H1 (cell line): ENCODE results near the gene MT1B. TPM values are rescaled to one million over a fixed set of nuclear protein-coding genes. Genes with fewer than 3 reads are reported as not detected.

Source experiments
- CTCF ChIA-PET: fragments of 300-600 bp; sonication (Branson Sonifier 250); formaldehyde crosslinking; loops from one replicate; lab custom pipeline; 2021; ENCODE audit not compliant: partially characterized antibody; lab: Charles Lee
- POLR2A ChIA-PET: fragments of 300-600 bp; sonication (Branson Sonifier 250); formaldehyde crosslinking; loops from one replicate; lab custom pipeline; 2021; ENCODE audit warnings: inconsistent platforms; ENCODE audit not compliant: partially characterized antibody; lab: Charles Lee
- DNase-seq, 2 experiments: peaks; one replicate each; pipeline versions ENCODE4 v3.0.0 to v3.0.0-alpha.2; 2010 to 2022; ENCODE audit warnings: low spot score in 2 of 2, low read depth in 1 of 2, mixed read lengths in 1 of 2
- FAIRE-seq: peaks from 2 replicates; lab custom pipeline; 2011; peaks lifted over from hg19 to GRCh38; lab: Jason Lieb, UNC
- H2AFZ ChIP-seq: 2 replicates; pipeline ENCODE4 v1.8.1; 2012; ENCODE audit warnings: low read length, inconsistent platforms
- H2AK5ac ChIP-seq: 2 replicates; pipeline ENCODE4 v1.6.1; 2013; ENCODE audit warnings: low read depth, low read length
- H2BK120ac ChIP-seq: replicated peaks from 2 replicates; pipeline ENCODE3; 2013; ENCODE audit warnings: low read depth, low read length, inconsistent platforms
- H2BK12ac ChIP-seq: 2 replicates; pipeline ENCODE4 v1.6.1; 2013; ENCODE audit warnings: low read depth, low read length
- H2BK15ac ChIP-seq: 2 replicates; pipeline ENCODE4 v1.6.1; 2013; ENCODE audit warnings: low read length
- H2BK20ac ChIP-seq: 2 replicates; pipeline ENCODE4 v1.6.1; 2013; ENCODE audit warnings: low read length
- H2BK5ac ChIP-seq: 2 replicates; pipeline ENCODE4 v1.6.1; 2013; ENCODE audit warnings: low read depth, low read length
- H3K14ac ChIP-seq: 2 replicates; pipeline ENCODE4 v1.6.1; 2013; ENCODE audit warnings: inconsistent platforms; ENCODE audit not compliant: insufficient read length
- H3K18ac ChIP-seq: 2 replicates; pipeline ENCODE4 v1.6.1; 2013; ENCODE audit warnings: low read length; ENCODE audit errors: extremely low read depth
- H3K23ac ChIP-seq: 2 replicates; pipeline ENCODE4 v1.6.1; 2013; ENCODE audit warnings: inconsistent platforms; ENCODE audit not compliant: insufficient read length
- H3K23me2 ChIP-seq: 2 replicates; pipeline ENCODE4 v1.6.1; 2013; ENCODE audit warnings: low read depth, low read length
- H3K27ac ChIP-seq: 2 replicates; pipeline ENCODE4 v1.6.1; 2011; ENCODE audit warnings: low read depth, low read length, inconsistent platforms
- H3K27me3 ChIP-seq, 4 experiments: replicated peaks in 1 of 4; 1 replicate in 1 of 4; 2 replicates in 3 of 4; pipeline versions ENCODE4 v1.6.1 to v1.8.1; 2011 to 2013; ENCODE audit warnings: low read length in 3 of 4, mild to moderate bottlenecking in 3 of 4, inconsistent platforms in 2 of 4, mixed read lengths in 2 of 4, moderate library complexity in 1 of 4; ENCODE audit not compliant: control insufficient read depth in 3 of 4, insufficient read depth in 3 of 4; ENCODE audit errors: extremely low read depth in 1 of 4
- H3K36me3 ChIP-seq, 4 experiments: 2 replicates each; pipeline versions ENCODE4 v1.6.1 to v1.8.1; 2011 to 2013; ENCODE audit warnings: mild to moderate bottlenecking in 4 of 4, low read length in 3 of 4, moderate library complexity in 2 of 4, control low read depth in 1 of 4, inconsistent platforms in 1 of 4; ENCODE audit not compliant: insufficient read depth in 4 of 4, control insufficient read depth in 2 of 4
- H3K4ac ChIP-seq: replicated peaks from 2 replicates; pipeline ENCODE3; 2013; ENCODE audit warnings: low read length, low read depth, mixed read lengths, inconsistent platforms; ENCODE audit not compliant: insufficient read length
- H3K4me1 ChIP-seq, 4 experiments: replicated peaks in 1 of 4; 1 replicate in 1 of 4; 2 replicates in 3 of 4; pipeline versions ENCODE4 v1.6.1 to v1.8.1; 2011 to 2013; ENCODE audit warnings: low read length in 3 of 4, inconsistent platforms in 2 of 4, mixed read lengths in 1 of 4; ENCODE audit not compliant: insufficient read depth in 4 of 4, control insufficient read depth in 3 of 4
- H3K4me2 ChIP-seq, 2 experiments: 2 replicates each; pipeline versions ENCODE4 v1.6.1 to v1.8.1; 2011 to 2013; ENCODE audit warnings: low read depth in 2 of 2, low read length in 2 of 2, control low read depth in 1 of 2, inconsistent platforms in 1 of 2, mild to moderate bottlenecking in 1 of 2; ENCODE audit not compliant: insufficient read depth in 1 of 2
- H3K4me3 ChIP-seq, 4 experiments: fragments of 200-600, 300-600 bp in 1 of 4; sonication (generic), shearing (Covaris generic), sonication (Bioruptor Twin) in 1 of 4; 2 replicates each; pipeline versions ENCODE4 v1.5.1 to v1.8.1; 2011 to 2016; ENCODE audit warnings: low read length in 4 of 4, low read depth in 3 of 4, control low read depth in 2 of 4, inconsistent platforms in 2 of 4, mild to moderate bottlenecking in 2 of 4, mixed read lengths in 1 of 4, moderate library complexity in 1 of 4; ENCODE audit not compliant: insufficient read depth in 2 of 4; ENCODE audit errors: extremely low read depth in 1 of 4
- H3K56ac ChIP-seq: replicated peaks from 2 replicates; pipeline ENCODE3; 2013; ENCODE audit warnings: low read depth, mild to moderate bottlenecking, mixed read lengths, low read length, inconsistent platforms; ENCODE audit not compliant: insufficient read length
- H3K79me1 ChIP-seq: 2 replicates; pipeline ENCODE4 v1.6.1; 2013; ENCODE audit warnings: low read depth, low read length, control low read depth
- H3K79me2 ChIP-seq, 2 experiments: 2 replicates each; pipeline versions ENCODE4 v1.6.1 to v1.8.1; 2012 to 2013; ENCODE audit warnings: low read length in 2 of 2, mild to moderate bottlenecking in 2 of 2, inconsistent platforms in 1 of 2; ENCODE audit not compliant: insufficient read depth in 2 of 2, control insufficient read depth in 1 of 2
- H3K9ac ChIP-seq, 4 experiments: replicated peaks in 1 of 4; 1 replicate in 1 of 4; 2 replicates in 3 of 4; pipeline versions ENCODE4 v1.6.1 to v1.8.1; 2011 to 2013; ENCODE audit warnings: low read depth in 3 of 4, low read length in 3 of 4, control low read depth in 2 of 4, mild to moderate bottlenecking in 2 of 4, moderate library complexity in 2 of 4, inconsistent platforms in 1 of 4; ENCODE audit errors: extremely low read depth in 1 of 4
- H3K9me3 ChIP-seq, 2 experiments: 2 replicates each; pipeline versions ENCODE4 v1.6.1 to v1.8.1; 2012 to 2013; ENCODE audit warnings: mild to moderate bottlenecking in 2 of 2, moderate library complexity in 2 of 2, control low read depth in 1 of 2, inconsistent platforms in 1 of 2, low read depth in 1 of 2, low read length in 1 of 2, mixed read lengths in 1 of 2; ENCODE audit not compliant: insufficient read depth in 2 of 2
- H4K20me1 ChIP-seq, 2 experiments: replicated peaks in 1 of 2; 2 replicates each; pipeline versions ENCODE3 to v1.8.1; 2011 to 2013; ENCODE audit warnings: inconsistent platforms in 2 of 2, low read length in 2 of 2, mild to moderate bottlenecking in 1 of 2; ENCODE audit not compliant: insufficient read depth in 2 of 2, control insufficient read depth in 1 of 2
- H4K5ac ChIP-seq: 2 replicates; pipeline ENCODE4 v1.6.1; 2013; ENCODE audit warnings: low read length, low read depth, mixed read lengths, inconsistent platforms; ENCODE audit not compliant: insufficient read length
- H4K8ac ChIP-seq: 2 replicates; pipeline ENCODE4 v1.8.0; 2013; ENCODE audit warnings: mild to moderate bottlenecking, moderate library complexity, low read length, inconsistent platforms; ENCODE audit not compliant: insufficient read depth; ENCODE audit errors: extremely low read depth
- H4K91ac ChIP-seq: replicated peaks from 2 replicates; pipeline ENCODE3; 2013; ENCODE audit warnings: low read length, mixed read lengths, inconsistent platforms; ENCODE audit not compliant: insufficient read length
- BRCA1 ChIP-seq: IDR thresholded peaks from 2 replicates; pipeline ENCODE4 v1.6.1; 2012; ENCODE audit warnings: low read depth, low read length, improper control_type of control experiment
- CBX5 ChIP-seq: fragments of 300-800, 300-1000 bp; sonication (generic); IDR thresholded peaks from 2 replicates; pipeline ENCODE4 v1.7.1; 2016; ENCODE audit warnings: antibody characterized with exemption, low read length, low read depth
- CBX8 ChIP-seq: fragments of 300-800, 300-1000 bp; sonication (generic); IDR thresholded peaks from 2 replicates; pipeline ENCODE4 v1.7.1; 2016; ENCODE audit warnings: low read depth, low read length, borderline replicate concordance
- JUND ChIP-seq: IDR thresholded peaks from 2 replicates; pipeline ENCODE4 v1.6.1; 2011; ENCODE audit warnings: mild to moderate bottlenecking, improper control_type of control experiment, low read length
- NANOG ChIP-seq: IDR thresholded peaks from 2 replicates; pipeline ENCODE4 v1.6.1; 2011; ENCODE audit warnings: low read length, low read depth, mild to moderate bottlenecking, inconsistent platforms; ENCODE audit not compliant: insufficient read depth, poor library complexity, severe bottlenecking
- POLR2A ChIP-seq, 2 experiments: IDR thresholded peaks; 1 replicate in 1 of 2; 2 replicates in 1 of 2; pipeline ENCODE4 v1.6.1; 2011; ENCODE audit warnings: low read depth in 2 of 2, low read length in 2 of 2, mild to moderate bottlenecking in 2 of 2; ENCODE audit errors: control extremely low read depth in 1 of 2
- SP2 ChIP-seq: IDR thresholded peaks from 2 replicates; pipeline ENCODE4 v1.6.1; 2012; ENCODE audit warnings: mild to moderate bottlenecking, low read length, inconsistent platforms
- TCF12 ChIP-seq: IDR thresholded peaks from 2 replicates; pipeline ENCODE4 v1.6.1; 2011; ENCODE audit warnings: low read depth, mild to moderate bottlenecking, low read length
- WGBS, 2 experiments: shearing (Covaris generic) in 1 of 2; methylation state at CpG; one replicate each; pipeline versions ENCODE4 v1.1.6 to v1.1.7; 2013 to 2015; ENCODE audit warnings: low lambda C conversion rate in 2 of 2, mixed read lengths in 2 of 2, inconsistent platforms in 1 of 2, low coverage in 1 of 2, missing lambda C conversion rate in 1 of 2; ENCODE audit not compliant: insufficient replicate concordance in 2 of 2, insufficient coverage in 1 of 2, insufficient read length in 1 of 2; ENCODE audit errors: extremely low coverage in 1 of 2, missing lambda C conversion rate in 1 of 2; 5-methylcytosine and 5-hydroxymethylcytosine counted together
- polyA plus RNA-seq, 7 experiments: library from polyadenylated mRNA; depleted of rRNA in 3 of 7; stranded (reverse) in 5 of 7; unstranded in 2 of 7; fragments of >200 nt in 5 of 7; fragments of 200-250 nt in 2 of 7; gene quantifications; 1 replicate in 5 of 7; 2 replicates in 1 of 7; 4 replicates in 1 of 7; pipeline versions ENCODE4 v1.2.1 to v1.2.3, GENCODE V29; 2011 to 2013; ENCODE audit warnings: missing spikeins in 2 of 7, mixed read lengths in 2 of 7
- total RNA-seq: library from RNA; stranded (reverse); fragmentation: NEBNext Ultra II Directional; extraction: Animal tissue kit (Norgen Biotek cat#: 25700); gene quantifications from 2 replicates; pipeline ENCODE4 v1.2.1, GENCODE V29; 2021

The MT1B gene
- total and polyA plus RNA-seq, 2 of the 8 experiments (the other 6 are each of a cell fraction or from before 2014, with no cell fraction given), result not detected

- peaks cover 7% of the 10 kb centered on the region; the same call in 1 of the 2 replicates for H3K23me2 ChIP-seq
- H3K79me1 ChIP-seq, result no peaks in the 10 kb centered on the region
- 85% methylated on average over 7 of the region's 7 CpGs; no CpG with 5 or more reads in 1 of the 2 experiments for WGBS, 2 experiments
Observed at GRCh38 chr16:56653218-56653617, 1.5 kb downstream of the MT1B start.

More at GRCh38 chr16:56653218-56653617, 1.5 kb downstream of the MT1B start:
- ChIA-PET CTCF (interaction anchor here (1.0 to 5.5 kb wide), 5 partner anchors 11 to 76 kb away, joined by 3 to 28 read pairs (median 4); partner anchors contain the start of gene MT3), POLR2A (interaction anchor here (1.2 to 9.1 kb wide), 5 partner anchors 12 to 49 kb away, joined by 3 to 74 read pairs (median 4); partner anchors contain the start of genes MT1A, MT1E, MT1G and MT1H)
- TF ChIP-seq SP2 (no peak), BRCA1 (no peak), CBX8 (no peak), NANOG (no peak), JUND (no peak), POLR2A (IDR thresholded peaks at IDR 0.05; ENCODE audit: control extremely low read depth in 1 of 2, low read depth in 2 of 2, low read length in 2 of 2) (no peak), TCF12 (no peak), CBX5 (no peak)
- Histone ChIP-seq H3K79me2 (no peaks in the 10 kb centered on the region), H2BK120ac (no peak overlapping the region), H4K20me1 (no peaks in the 10 kb centered on the region), H3K56ac (no peak overlapping the region), H3K4me3 (no peak overlapping the region), H2BK12ac (no peak overlapping the region), H3K27me3 (peaks cover 14 to 55% (median 39%) of the 10 kb centered on the region in 4 experiments), H3K4me2 (no peak overlapping the region), H3K36me3 (no peaks in the 10 kb centered on the region), H2AK5ac (no peak overlapping the region), H3K9ac (no peak overlapping the region), H3K18ac (no peak overlapping the region), H4K91ac (no peak overlapping the region), H2BK20ac (no peak overlapping the region), H2AFZ (no peak overlapping the region), H4K8ac (no peak overlapping the region), H3K4me1 (peaks cover 0 to 4% (median 2%) of the 10 kb centered on the region in 4 experiments; a peak in 6 of 7 replicates), H3K27ac (no peak overlapping the region), H3K9me3 (no peaks in the 10 kb centered on the region), H4K5ac (no peak overlapping the region), H3K4ac (no peak overlapping the region), H3K23ac (no peak overlapping the region), H2BK5ac (no peak overlapping the region), H2BK15ac (no peak overlapping the region), H3K14ac (no peak overlapping the region)
- DNase-seq (no peak), FAIRE-seq (no peak)
